B cell (primary cell): ENCODE results near the gene RGS19.

Experiments
- EZH2 ChIP-seq: IDR thresholded peaks from 2 replicates; pipeline ENCODE4 v1.6.1; 2012; ENCODE audit warnings: borderline replicate concordance, low read depth, mild to moderate bottlenecking, moderate library complexity, low read length; ENCODE audit not compliant: insufficient read depth, poor library complexity, severe bottlenecking
- TF ChIP-seq, protein P1 (sequence below): fragments of 200-600 bp; IDR thresholded peaks from one replicate; pipeline ENCODE4 v1.8.0; 2022; ENCODE audit warnings: antibody characterized with exemption, mild to moderate bottlenecking

DNA sequence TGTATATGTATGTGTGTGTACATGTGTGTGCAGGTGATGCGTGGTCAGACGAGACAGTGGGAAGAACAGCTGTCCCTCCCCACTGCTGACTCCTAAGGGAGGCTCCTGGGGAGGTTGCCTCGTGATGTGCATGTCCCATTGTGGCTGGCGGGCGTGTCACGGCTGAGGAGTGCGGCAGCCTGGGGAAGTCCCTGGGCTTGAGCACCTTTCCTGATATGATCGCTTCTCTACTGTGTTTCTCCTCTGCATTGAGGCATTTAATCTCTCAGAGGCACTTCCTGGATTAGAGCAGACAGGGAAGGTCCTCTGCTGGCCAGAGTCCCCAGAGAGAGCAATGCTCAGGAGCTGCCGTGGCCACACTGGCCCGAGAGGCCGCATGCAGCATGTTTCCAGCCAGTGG is 16.6 kb upstream of the RGS19 start:
- TF ChIP-seq, protein P1, sequence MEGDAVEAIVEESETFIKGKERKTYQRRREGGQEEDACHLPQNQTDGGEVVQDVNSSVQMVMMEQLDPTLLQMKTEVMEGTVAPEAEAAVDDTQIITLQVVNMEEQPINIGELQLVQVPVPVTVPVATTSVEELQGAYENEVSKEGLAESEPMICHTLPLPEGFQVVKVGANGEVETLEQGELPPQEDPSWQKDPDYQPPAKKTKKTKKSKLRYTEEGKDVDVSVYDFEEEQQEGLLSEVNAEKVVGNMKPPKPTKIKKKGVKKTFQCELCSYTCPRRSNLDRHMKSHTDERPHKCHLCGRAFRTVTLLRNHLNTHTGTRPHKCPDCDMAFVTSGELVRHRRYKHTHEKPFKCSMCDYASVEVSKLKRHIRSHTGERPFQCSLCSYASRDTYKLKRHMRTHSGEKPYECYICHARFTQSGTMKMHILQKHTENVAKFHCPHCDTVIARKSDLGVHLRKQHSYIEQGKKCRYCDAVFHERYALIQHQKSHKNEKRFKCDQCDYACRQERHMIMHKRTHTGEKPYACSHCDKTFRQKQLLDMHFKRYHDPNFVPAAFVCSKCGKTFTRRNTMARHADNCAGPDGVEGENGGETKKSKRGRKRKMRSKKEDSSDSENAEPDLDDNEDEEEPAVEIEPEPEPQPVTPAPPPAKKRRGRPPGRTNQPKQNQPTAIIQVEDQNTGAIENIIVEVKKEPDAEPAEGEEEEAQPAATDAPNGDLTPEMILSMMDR = no peak
- TF ChIP-seq EZH2 = no peak
